PC-9 (cell line): ENCODE results near the gene QARS1.

Experiments
- EZH2 ChIP-seq: fragments of 200-600 bp; sonication (generic); IDR thresholded peaks from 2 replicates; pipeline ENCODE4 v1.8.0; 2017; ENCODE audit warnings: antibody characterized with exemption, low read depth
- TF ChIP-seq, protein P1 (sequence below): fragments of 200-600 bp; sonication (generic); conservative IDR thresholded peaks from 2 replicates; pipeline ENCODE4 v1.6.1; 2017; ENCODE audit warnings: mixed run types, antibody characterized with exemption, mild to moderate bottlenecking, moderate library complexity

DNA sequence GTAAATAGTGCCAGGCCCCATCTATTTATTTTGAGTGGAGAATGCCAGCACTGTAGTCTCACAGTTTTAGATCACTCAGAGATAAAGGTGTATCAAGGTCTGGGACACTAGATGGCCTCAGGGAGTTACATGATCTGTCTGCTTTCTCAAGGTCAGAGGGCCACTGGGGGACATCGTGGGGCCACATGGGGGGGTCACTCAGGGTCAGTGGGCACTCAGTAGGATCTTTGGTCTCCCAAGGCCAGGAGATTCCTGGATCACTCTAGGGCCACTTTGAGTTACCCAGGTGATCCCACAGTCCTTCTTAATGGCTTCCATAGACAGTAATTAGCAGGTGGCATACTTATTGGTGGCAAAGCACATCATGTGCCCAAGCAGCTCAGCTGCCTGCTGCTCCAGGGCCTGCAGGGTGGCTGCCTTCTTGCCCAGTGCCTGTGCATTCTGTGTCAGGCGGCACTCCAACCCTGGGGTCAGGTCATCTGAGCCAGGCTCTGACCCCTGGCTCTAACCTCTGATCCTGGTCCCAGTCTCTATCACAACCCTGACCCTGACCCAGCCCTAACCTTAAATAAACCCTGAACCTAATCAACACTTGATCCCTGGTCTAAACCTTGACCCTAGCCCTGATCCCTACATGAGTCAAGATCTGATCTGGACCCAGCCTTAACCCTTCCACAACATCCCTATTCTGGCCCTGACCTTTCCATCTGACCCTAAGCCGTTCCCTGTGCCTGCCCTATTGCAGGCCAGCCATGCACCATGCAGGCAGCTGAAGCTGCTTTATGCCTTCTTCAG is 30.1 kb upstream of the QARS1 start:
- TF ChIP-seq, protein P1, sequence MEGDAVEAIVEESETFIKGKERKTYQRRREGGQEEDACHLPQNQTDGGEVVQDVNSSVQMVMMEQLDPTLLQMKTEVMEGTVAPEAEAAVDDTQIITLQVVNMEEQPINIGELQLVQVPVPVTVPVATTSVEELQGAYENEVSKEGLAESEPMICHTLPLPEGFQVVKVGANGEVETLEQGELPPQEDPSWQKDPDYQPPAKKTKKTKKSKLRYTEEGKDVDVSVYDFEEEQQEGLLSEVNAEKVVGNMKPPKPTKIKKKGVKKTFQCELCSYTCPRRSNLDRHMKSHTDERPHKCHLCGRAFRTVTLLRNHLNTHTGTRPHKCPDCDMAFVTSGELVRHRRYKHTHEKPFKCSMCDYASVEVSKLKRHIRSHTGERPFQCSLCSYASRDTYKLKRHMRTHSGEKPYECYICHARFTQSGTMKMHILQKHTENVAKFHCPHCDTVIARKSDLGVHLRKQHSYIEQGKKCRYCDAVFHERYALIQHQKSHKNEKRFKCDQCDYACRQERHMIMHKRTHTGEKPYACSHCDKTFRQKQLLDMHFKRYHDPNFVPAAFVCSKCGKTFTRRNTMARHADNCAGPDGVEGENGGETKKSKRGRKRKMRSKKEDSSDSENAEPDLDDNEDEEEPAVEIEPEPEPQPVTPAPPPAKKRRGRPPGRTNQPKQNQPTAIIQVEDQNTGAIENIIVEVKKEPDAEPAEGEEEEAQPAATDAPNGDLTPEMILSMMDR: no peak
- no peak for TF ChIP-seq EZH2
